Measurements from ENCODE around the gene ATPAF2.

ATPAF2 gene

DNA sequence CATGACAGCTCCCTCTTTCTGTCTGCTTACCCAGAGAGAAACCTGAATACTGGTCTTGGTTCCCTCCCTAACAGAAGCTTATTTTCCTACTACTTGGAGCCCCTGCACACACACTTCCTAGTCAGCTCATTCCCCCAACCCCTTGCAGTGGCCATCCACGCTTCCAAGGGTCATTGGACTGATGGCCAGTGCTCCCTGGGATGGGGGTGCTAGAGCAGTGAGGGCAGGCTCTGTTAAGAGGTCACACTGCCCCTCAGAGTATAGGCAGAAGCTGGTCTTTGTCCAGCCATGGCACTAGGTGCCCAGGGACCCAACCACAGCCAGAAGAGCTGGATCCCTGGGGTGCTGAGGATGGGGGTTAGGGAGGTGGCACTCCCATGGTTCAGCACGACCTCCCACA lies 53.8 kb downstream of the ATPAF2 start:
- Histone ChIP-seq H3K36me3 (ENCODE audit: insufficient read depth) (no peaks in the 10 kb centered on the region), H2AFZ (ENCODE audit: low read depth) (no peak overlapping the region), H3K4me1 (ENCODE audit: low read depth, poor library complexity, severe bottlenecking) (no peaks in the 10 kb centered on the region), H4K20me1 (ENCODE audit: insufficient read depth) (no peaks in the 10 kb centered on the region), H3K79me2 (ENCODE audit: insufficient read depth, low read depth) (no peaks in the 10 kb centered on the region), H3K27ac (no peak overlapping the region), H3K4me3 (IDR thresholded peaks at IDR 0.05; ENCODE audit: insufficient read depth, low read depth, low read length) (no peak overlapping the region), H3K27me3 (ENCODE audit: insufficient read depth, low read depth) (no peaks in the 10 kb centered on the region), H3K9ac (no peak overlapping the region), H3K4me2 (no peak overlapping the region)
- TF ChIP-seq, protein P1, sequence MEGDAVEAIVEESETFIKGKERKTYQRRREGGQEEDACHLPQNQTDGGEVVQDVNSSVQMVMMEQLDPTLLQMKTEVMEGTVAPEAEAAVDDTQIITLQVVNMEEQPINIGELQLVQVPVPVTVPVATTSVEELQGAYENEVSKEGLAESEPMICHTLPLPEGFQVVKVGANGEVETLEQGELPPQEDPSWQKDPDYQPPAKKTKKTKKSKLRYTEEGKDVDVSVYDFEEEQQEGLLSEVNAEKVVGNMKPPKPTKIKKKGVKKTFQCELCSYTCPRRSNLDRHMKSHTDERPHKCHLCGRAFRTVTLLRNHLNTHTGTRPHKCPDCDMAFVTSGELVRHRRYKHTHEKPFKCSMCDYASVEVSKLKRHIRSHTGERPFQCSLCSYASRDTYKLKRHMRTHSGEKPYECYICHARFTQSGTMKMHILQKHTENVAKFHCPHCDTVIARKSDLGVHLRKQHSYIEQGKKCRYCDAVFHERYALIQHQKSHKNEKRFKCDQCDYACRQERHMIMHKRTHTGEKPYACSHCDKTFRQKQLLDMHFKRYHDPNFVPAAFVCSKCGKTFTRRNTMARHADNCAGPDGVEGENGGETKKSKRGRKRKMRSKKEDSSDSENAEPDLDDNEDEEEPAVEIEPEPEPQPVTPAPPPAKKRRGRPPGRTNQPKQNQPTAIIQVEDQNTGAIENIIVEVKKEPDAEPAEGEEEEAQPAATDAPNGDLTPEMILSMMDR (conservative IDR thresholded peaks at IDR 0.05; ENCODE audit: low read depth, low read length), result no peak

DNA sequence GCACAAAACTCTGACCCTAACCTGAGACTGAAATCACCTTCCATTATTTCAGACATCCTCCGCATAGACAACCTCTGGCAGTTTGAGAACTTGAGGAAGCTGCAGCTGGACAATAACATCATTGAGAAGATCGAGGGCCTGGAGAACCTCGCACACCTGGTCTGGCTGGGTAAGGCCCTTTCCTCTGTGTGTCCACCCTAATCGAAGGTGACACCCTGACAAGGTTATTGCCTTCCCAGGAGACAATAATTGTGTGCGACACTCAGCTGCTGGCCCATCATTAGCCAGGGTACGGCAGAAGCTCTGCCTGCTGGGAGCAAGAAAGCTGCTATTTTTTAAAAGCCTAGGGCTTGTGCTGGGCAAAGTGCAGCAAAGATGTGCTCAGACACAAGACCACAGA lies 55.2 kb downstream of the ATPAF2 start:
- no peak overlapping the region for H2AFZ ChIP-seq (ENCODE audit: low read depth)
- no peaks in the 10 kb centered on the region for H3K4me1 ChIP-seq (ENCODE audit: low read depth, poor library complexity, severe bottlenecking)
- no peak overlapping the region for H3K9ac ChIP-seq
- TF ChIP-seq, protein P1 (conservative IDR thresholded peaks at IDR 0.05; ENCODE audit: low read depth, low read length), result no peak
- H3K36me3 ChIP-seq (ENCODE audit: insufficient read depth), result no peaks in the 10 kb centered on the region
- no peaks in the 10 kb centered on the region for H4K20me1 ChIP-seq (ENCODE audit: insufficient read depth)
- H3K27me3 ChIP-seq (ENCODE audit: insufficient read depth, low read depth), result no peaks in the 10 kb centered on the region
- H3K27ac ChIP-seq, result no peak overlapping the region
- no peak overlapping the region for H3K4me2 ChIP-seq
- H3K79me2 ChIP-seq (ENCODE audit: insufficient read depth, low read depth), result no peaks in the 10 kb centered on the region
- no peak overlapping the region for H3K4me3 ChIP-seq (IDR thresholded peaks at IDR 0.05; ENCODE audit: insufficient read depth, low read depth, low read length)

GRCh38 chr17:17983376-17983775 lies 55.6 kb downstream of the ATPAF2 start:
- H3K4me1 ChIP-seq (ENCODE audit: low read depth, poor library complexity, severe bottlenecking), result no peaks in the 10 kb centered on the region
- H3K4me3 ChIP-seq (IDR thresholded peaks at IDR 0.05; ENCODE audit: insufficient read depth, low read depth, low read length), result no peak overlapping the region
- no peak overlapping the region for H3K9ac ChIP-seq
- no peaks in the 10 kb centered on the region for H3K36me3 ChIP-seq (ENCODE audit: insufficient read depth)
- TF ChIP-seq, protein P1 (conservative IDR thresholded peaks at IDR 0.05; ENCODE audit: low read depth, low read length), result no peak
- no peak overlapping the region for H2AFZ ChIP-seq (ENCODE audit: low read depth)
- H3K79me2 ChIP-seq (ENCODE audit: insufficient read depth, low read depth), result no peaks in the 10 kb centered on the region
- no peaks in the 10 kb centered on the region for H4K20me1 ChIP-seq (ENCODE audit: insufficient read depth)
- no peak overlapping the region for H3K27ac ChIP-seq
- H3K27me3 ChIP-seq (ENCODE audit: insufficient read depth, low read depth), result no peaks in the 10 kb centered on the region
- no peak overlapping the region for H3K4me2 ChIP-seq

GRCh38 chr17:17982801-17983200 lies 56.2 kb downstream of the ATPAF2 start:
- Histone ChIP-seq H3K4me3 (IDR thresholded peaks at IDR 0.05; ENCODE audit: insufficient read depth, low read depth, low read length) (no peak overlapping the region), H3K79me2 (ENCODE audit: insufficient read depth, low read depth) (no peaks in the 10 kb centered on the region), H3K36me3 (ENCODE audit: insufficient read depth) (no peaks in the 10 kb centered on the region), H3K4me1 (ENCODE audit: low read depth, poor library complexity, severe bottlenecking) (no peaks in the 10 kb centered on the region), H3K27me3 (ENCODE audit: insufficient read depth, low read depth) (no peaks in the 10 kb centered on the region), H2AFZ (ENCODE audit: low read depth) (no peak overlapping the region), H4K20me1 (ENCODE audit: insufficient read depth) (no peaks in the 10 kb centered on the region), H3K27ac (no peak overlapping the region), H3K9ac (no peak overlapping the region), H3K4me2 (no peak overlapping the region)
- TF ChIP-seq, protein P1 (conservative IDR thresholded peaks at IDR 0.05; ENCODE audit: low read depth, low read length), result no peak
